ENCODE measurements around the gene TMEM14B.

TMEM14B gene

DNA sequence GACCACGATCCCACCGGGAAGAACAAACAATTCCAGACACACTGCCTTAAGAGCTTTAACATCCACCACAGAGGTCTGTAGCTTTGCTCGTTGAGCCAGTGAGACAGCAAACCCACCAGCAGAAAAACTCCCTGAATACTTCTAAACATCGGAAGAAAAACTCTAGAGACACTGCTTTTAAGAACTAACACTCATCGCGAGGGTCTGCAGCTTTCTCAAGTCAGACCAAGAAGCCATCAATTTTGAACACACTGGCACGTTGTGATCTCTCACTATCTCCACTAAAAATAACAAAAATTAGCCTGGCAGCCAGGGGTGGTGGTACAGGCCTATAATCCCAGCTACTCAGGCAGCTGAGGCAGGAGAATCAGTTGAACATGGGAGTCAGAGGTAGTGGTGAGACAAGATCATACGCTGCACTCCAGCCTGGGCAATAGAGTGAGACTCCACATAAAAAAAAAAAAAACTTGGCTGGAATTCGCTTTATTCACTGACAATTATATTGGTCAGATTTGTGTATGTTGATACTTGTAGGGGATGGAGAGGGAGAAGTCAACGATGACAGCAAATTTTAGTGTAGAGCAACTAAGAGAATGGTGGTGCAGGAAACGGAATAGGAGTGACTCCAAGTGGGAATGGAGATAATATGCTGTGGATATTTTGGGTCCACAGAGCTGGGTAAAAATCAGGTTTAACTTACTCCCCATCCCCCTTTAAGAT lies 25.6 kb upstream of the TMEM14B start:
- DNase-seq (ENCODE audit: low read depth), result no peak
- TF ChIP-seq, protein P1, sequence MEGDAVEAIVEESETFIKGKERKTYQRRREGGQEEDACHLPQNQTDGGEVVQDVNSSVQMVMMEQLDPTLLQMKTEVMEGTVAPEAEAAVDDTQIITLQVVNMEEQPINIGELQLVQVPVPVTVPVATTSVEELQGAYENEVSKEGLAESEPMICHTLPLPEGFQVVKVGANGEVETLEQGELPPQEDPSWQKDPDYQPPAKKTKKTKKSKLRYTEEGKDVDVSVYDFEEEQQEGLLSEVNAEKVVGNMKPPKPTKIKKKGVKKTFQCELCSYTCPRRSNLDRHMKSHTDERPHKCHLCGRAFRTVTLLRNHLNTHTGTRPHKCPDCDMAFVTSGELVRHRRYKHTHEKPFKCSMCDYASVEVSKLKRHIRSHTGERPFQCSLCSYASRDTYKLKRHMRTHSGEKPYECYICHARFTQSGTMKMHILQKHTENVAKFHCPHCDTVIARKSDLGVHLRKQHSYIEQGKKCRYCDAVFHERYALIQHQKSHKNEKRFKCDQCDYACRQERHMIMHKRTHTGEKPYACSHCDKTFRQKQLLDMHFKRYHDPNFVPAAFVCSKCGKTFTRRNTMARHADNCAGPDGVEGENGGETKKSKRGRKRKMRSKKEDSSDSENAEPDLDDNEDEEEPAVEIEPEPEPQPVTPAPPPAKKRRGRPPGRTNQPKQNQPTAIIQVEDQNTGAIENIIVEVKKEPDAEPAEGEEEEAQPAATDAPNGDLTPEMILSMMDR (IDR thresholded peaks at IDR 0.05; ENCODE audit: insufficient read depth, low read depth, low read length, missing control alignments), result no peak
- peak overlapping the region; percentile 65 for H3K4me3 ChIP-seq (ENCODE audit: low read depth, low read length)

DNA sequence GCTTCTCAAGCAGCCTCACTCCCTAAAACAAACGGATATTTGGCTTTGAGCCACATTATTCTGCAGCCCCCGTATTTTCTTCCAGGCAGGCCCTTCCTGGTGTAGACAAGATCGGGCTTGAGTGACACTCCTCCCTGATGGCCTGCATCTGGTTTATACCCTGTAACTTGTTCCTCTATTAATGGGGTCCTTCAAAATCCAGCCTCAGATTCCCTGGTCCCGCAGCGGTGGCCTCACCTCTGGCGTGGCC lies 25.1 kb upstream of the TMEM14B start:
- DNase-seq (ENCODE audit: low read depth), result no peak
- TF ChIP-seq, protein P1 (IDR thresholded peaks at IDR 0.05; ENCODE audit: insufficient read depth, low read depth, low read length, missing control alignments), result no peak
- H3K4me3 ChIP-seq (ENCODE audit: low read depth, low read length), result peak overlapping the region; percentile 65

DNA sequence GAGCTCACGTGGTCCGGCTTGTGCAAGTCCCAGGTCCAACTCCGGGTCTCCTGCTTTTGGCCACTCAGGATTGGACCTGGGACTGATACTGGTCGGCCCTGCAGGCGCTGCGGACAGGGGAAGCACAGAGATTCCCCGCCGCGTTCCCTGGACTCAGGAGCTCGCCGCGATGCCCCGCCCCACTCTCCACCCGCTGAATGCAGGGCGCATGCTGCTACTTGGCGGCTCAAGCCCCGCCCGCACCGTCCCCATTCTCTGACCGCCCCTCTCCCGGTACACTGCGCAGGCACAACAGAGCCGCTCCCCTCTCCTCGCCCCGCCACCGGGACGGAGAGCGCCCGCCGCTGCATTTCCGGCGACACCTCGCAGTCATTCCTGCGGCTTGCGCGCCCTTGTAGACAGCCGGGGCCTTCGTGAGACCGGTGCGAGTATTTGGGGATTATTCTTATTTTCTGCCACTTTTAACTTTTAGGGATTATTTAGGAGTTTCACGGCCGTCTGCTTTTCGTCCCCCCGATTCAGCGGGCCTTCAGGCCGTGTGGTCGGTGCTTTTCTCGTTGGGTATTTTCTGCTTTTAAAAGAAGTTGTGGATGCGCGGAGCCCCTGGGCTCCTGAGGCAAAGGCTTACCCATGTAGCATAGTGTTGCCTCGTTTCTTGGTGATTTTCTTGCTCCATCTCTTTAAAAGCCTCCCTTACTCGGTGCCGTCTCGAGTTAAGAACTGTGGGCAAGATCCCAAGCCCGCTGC lies 24.6 kb upstream of the TMEM14B start, which contains the start of gene TMEM14C:
Gene TMEM14C (plus strand): TSS at position 251 of the 747 bp plus-strand sequence. CDS start 1,544 bp downstream, outside the sequence.
- DNase-seq (ENCODE audit: low read depth), result peak; percentile 96
- TF ChIP-seq, protein P1 (IDR thresholded peaks at IDR 0.05; ENCODE audit: insufficient read depth, low read depth, low read length, missing control alignments), result no peak
- H3K4me3 ChIP-seq (ENCODE audit: low read depth, low read length), result peak within 1 kb of the TSS; percentile 65

DNA sequence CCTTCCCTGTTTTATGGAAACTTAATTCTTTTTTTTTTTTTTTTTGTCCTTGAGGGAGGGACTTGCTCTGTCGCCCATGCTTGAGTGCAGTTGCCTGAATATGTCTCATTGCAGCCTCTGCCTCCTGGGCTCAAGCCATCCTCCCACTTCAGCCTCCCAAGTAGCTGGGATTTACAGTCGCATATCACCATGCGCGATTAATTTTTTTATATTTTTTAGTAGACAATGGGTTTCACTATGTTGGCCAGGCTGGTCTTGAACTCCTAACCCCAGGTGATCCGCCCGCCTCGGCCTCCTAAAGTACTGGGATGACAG lies 24.1 kb upstream of the TMEM14B start:
- H3K4me3 ChIP-seq (ENCODE audit: low read depth, low read length), result peak overlapping the region; percentile 65
- TF ChIP-seq, protein P1 (IDR thresholded peaks at IDR 0.05; ENCODE audit: insufficient read depth, low read depth, low read length, missing control alignments), result no peak
- DNase-seq (ENCODE audit: low read depth), result peak; percentile 17

DNA sequence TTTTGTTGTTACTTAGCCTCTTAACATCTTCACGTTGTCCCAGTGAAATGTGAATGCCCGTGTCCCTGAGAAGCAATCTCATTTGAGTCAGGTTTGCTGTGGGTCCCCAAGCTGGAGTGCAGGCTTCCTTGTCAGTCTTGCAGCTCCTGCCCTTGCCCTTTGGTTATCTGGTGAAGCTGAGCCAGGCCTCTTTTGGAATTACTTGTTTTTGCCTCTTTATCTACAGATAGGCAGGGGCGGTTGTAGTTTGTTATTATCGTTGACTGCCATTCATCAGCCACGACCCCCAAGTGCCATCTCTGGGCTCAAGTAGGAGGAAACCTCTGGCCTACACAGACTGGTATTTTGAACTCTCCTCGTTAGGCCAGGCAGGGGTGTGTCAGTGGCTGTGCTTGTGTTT lies 22.6 kb upstream of the TMEM14B start:
- TF ChIP-seq, protein P1 (IDR thresholded peaks at IDR 0.05; ENCODE audit: insufficient read depth, low read depth, low read length, missing control alignments), result no peak
- no peak overlapping the region for H3K4me3 ChIP-seq (ENCODE audit: low read depth, low read length)

DNA sequence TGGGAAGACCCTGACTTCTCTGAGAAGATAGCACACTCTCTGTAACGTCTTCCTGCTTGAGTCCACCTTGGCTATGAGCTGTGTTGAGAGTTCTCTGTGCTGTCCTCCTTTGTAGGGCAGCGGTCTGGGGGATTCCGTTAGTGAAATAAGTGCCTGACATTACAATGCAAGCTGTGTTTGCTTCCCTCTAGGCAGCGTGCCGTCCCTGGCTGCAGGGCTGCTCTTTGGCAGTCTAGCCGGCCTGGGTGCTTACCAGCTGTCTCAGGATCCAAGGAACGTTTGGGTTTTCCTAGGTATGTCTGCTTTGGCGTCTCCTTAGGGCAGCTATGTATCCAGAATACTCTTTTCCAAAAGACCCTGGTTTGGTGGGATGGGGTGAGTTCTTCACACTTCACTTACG lies 21.9 kb upstream of the TMEM14B start:
- TF ChIP-seq, protein P1 (IDR thresholded peaks at IDR 0.05; ENCODE audit: insufficient read depth, low read depth, low read length, missing control alignments), result no peak

More for the DNA sequence above, 22.6 kb upstream of the TMEM14B start:
- no peak for DNase-seq (ENCODE audit: low read depth)

More for the DNA sequence above, 21.9 kb upstream of the TMEM14B start:
- H3K4me3 ChIP-seq (ENCODE audit: low read depth, low read length), result no peak overlapping the region
- no peak for DNase-seq (ENCODE audit: low read depth)
